GM10248 (cell line): ENCODE data around the gene TBC1D3B.
"Not testable (repeated sequence)": the region's sequence is repeated elsewhere in the genome, so short reads cannot be mapped to it uniquely, and the experiment has no call there.

ENCODE experiments used
- CTCF ChIA-PET: fragments of 300-600 bp; sonication (Branson Sonifier 250); formaldehyde crosslinking; extraction: SDS; loops from one replicate; lab custom pipeline; 2021; ENCODE audit warnings: antibody characterized with exemption; lab: Yijun Ruan, JAX
- POLR2A ChIA-PET: fragments of 350-650 bp; sonication (Branson Sonifier 250); formaldehyde crosslinking; extraction: SDS; loops from one replicate; lab custom pipeline; 2020; ENCODE audit warnings: antibody characterized with exemption; lab: Yijun Ruan, JAX
- DNase-seq: peaks from one replicate; pipeline ENCODE4 v3.0.0; 2012; ENCODE audit errors: extremely low spot score
- TF ChIP-seq, protein P1 (sequence below): IDR thresholded peaks from 2 replicates; pipeline ENCODE4 v1.5.1; 2012; ENCODE audit warnings: mild to moderate bottlenecking, low read depth; ENCODE audit errors: extremely low read depth, missing control alignments, control extremely low read depth

Gene TBC1D3B

DNA sequence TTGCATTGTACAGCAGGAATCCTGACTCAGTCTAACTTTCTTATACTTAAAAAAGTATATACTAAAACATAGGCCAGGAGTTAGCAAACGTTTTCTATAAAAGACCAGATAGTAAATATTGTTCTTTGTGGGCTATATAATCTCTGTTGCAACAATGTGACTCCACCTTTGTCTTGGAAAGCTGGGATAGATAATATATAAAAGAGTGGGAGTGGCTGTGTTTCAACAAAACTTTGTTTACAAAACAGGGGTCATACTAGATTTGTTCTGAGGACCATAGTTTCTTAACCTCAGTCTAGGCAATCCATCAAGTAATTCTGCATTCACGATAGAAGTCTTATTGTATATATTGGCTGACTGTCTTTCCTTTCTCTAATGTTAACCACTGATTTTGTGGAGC is 9.0 kb upstream of the TBC1D3B start:
- no peak for DNase-seq
- TF ChIP-seq, protein P1, sequence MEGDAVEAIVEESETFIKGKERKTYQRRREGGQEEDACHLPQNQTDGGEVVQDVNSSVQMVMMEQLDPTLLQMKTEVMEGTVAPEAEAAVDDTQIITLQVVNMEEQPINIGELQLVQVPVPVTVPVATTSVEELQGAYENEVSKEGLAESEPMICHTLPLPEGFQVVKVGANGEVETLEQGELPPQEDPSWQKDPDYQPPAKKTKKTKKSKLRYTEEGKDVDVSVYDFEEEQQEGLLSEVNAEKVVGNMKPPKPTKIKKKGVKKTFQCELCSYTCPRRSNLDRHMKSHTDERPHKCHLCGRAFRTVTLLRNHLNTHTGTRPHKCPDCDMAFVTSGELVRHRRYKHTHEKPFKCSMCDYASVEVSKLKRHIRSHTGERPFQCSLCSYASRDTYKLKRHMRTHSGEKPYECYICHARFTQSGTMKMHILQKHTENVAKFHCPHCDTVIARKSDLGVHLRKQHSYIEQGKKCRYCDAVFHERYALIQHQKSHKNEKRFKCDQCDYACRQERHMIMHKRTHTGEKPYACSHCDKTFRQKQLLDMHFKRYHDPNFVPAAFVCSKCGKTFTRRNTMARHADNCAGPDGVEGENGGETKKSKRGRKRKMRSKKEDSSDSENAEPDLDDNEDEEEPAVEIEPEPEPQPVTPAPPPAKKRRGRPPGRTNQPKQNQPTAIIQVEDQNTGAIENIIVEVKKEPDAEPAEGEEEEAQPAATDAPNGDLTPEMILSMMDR: no peak
- ChIA-PET CTCF (interaction anchor here (1.2 kb wide), 1 partner anchor 113 kb away, joined by 4 read pairs; no protein-coding TSS in a partner anchor), POLR2A (no interaction called here)

DNA sequence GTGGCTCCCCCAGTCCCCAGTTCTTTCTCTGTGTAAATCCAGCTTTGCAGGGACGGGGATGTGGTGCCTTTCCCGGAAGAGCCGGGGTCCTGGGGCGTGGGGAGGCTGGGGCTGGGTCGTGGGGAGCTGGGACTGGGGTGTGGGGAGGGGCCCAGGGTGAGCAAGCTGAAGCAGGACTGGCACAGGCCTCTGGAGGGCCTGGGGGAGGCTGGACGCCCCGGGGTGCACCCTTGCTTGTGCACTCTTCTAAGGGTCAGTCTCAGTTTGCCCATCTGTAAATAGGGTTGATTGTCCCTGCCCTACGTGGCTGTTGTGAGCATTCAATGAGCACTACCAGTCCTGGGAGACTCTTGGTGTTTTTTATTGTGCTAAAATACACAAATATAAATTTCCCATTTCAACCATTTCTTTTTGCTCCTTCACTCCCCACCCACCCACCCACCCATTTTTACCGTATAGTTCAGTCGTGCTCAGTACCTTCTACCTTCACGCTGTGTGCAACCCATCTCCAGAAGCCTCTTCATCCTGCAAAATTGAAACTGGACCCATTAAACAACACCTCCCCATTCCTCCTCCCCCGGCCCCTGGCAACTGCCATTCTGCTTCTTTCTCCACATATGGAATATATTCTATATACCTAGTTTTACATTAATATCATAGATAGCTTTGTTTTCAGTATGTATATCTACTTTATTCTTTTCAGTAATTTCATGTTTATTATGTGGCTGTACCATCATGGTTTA is 7.8 kb upstream of the TBC1D3B start:
- ChIA-PET POLR2A (no interaction called here), CTCF (interaction anchor here (0.8 to 2.2 kb wide), 2 partner anchors 9 to 12 kb away, joined by 3 to 5 read pairs; partner anchors contain the start of genes CCL3L1 and CCL3L3)
- TF ChIP-seq, protein P1: no peak
- no peak for DNase-seq

DNA sequence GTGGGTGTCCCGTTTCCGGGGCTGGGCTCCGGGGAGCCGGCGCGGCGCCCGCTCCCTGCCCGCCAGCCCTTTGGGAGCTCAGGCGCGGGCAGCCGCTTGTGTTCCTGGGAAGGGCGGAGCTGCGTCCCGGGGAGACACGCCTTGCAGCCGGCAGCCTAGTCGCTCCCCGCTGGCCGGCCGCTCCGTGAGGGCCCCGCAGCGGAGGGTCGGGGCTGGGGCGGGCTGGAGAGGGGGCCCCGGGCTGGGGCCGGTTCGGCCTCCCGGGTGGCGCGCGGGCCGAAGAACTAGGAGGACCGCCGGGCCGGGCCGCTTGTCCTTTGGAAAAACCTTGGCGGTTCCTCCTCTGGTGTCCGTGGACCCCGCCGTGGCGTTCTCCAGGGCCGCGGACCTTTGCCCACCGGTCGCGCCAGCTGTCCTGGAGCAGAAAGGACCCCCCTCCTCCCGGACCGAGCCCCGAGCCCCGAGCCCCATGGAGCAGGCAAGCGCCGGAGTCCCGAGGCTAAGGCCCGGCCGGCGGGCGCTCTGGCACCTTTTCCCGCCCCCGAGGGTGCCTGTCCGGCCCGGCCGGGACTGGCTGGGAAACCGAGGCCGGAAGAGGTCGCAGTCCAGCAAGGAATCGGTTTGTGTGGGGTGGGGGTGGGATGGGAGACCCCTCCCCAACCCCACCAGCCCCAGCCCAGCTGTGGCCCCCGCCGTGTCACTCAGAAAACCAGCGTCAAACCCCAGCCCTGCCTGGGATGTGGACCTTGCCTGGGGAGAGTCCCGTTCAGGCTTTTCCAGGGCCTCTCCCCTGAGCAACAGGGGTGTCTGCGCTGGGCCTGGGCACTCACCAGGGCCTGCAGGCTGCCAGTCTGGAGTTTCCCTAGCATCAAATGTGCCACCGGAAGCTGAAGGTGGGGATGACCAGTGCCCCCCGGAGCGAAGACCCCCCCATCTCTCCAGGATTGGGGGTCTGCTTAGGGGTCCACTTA is 6.8 kb upstream of the TBC1D3B start:
- CTCF ChIA-PET: interaction anchor here (0.8 to 2.2 kb wide), 2 partner anchors 13 to 214 kb away, joined by 3 to 5 read pairs; partner anchors contain the start of genes CCL3L1 and CCL3L3
- peak; percentile 59 for DNase-seq
- TF ChIP-seq, protein P1: peak; percentile 14
- POLR2A ChIA-PET: no interaction called here

DNA sequence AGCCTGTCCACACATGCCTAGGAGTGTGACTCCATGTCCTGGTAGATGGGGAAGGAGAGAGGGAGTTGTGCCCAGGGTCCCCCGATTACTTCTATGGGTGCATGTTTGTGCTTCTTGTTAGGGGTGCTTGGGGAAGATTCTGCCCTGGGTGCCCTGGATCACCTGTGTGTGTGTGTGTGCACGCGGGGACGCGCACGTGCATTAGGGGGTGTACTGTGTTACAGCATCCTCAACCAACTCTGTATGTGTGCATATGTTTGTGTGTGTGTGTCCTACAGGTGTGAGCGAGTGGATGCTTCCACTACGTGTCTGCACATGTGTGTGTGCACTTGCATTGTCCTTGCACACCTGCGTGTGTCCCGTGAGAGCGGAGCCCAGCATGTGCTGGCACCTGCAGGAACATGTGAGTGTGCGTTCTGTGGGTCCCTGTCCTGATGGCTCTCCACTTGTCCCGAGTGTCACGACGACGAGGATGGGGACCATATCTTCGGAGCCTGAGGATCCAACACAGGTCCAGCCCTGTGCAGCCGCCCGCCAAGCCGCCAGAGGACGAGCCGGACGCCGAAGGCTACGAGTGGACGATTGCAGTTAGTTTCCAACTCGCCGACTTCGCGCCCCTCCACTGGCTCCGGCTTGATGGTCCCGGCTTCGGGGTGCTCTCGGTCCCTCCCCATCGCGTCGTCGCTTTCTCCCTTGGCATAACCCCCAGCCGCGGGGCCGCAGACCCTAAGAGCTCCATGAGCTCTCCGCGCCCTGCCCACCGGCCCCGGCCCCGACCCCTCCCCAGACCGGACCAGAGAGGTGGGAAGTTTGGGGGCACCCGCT is 6.0 kb upstream of the TBC1D3B start:
- POLR2A ChIA-PET: no interaction called here
- CTCF ChIA-PET: interaction anchor here (0.8 to 2.2 kb wide), 2 partner anchors 14 to 213 kb away, joined by 3 to 5 read pairs; partner anchors contain the start of genes CCL3L1 and CCL3L3
- DNase-seq: no peak
- TF ChIP-seq, protein P1: no peak

DNA sequence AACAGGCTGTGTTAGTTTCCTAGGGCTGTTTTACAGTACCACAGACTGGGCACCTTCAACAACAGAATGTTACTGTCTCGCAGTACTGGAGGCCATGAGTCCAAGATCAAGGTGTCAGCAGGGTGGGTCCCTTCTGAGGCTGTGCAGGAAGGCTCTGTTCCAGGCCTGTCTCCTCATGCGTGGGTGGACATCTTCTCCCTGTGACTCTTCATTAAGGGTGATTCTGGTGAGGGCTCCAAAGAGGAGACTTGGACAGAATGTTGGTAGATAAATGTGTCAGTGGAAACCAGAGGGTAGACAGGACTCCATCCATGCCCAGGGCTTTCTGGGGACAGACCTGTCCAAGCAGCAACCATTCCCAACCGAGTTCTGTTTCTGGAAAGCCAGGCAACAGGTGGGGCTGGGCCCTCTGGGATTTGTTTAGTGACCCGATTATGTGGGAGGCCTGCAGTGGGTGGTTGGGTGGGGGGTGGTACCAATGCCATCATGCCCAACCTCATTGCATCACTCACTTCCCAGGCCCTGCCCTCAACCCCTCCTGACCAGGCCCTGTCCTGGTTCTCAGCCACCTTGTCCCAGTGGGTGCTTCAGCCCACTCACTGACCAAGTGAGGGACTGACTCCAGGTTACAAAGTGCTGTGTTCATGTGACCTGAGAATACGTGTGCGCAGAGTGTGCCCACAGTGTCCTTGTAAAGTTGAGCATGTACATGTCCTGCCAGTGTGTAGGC is 5.2 kb upstream of the TBC1D3B start:
- POLR2A ChIA-PET, DNase-seq, CTCF ChIA-PET: not testable (repeated sequence)

DNA sequence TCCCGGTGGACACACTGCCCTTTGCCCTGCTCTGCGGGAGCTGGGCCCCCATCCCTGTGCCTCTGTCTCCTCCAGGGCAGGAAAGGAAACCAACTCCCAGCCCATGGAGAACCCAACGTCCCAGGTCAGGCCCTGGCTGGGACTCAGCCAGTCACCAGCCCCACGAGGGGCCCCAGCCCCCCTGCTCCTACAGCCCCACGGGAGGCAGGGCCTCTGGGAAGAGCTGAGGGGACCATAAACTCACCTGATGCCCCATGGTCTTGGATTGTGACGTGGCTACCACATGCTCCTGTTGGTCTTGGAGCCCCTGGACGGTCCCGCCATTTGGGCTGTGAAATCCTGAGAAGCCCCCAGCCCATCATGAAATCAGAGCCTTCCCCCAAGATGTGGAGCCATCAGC is 7.6 kb downstream of the TBC1D3B start:
- POLR2A ChIA-PET, CTCF ChIA-PET, DNase-seq: not testable (repeated sequence)
